HepG2 (cell line): ENCODE data around the gene PTX4.
A peak's percentile ranks its signal among the peaks of the same experiment; 100 is the strongest.

Experiments
- PLSCR1 ChIP-seq: sonication (generic); formaldehyde crosslinking; IDR thresholded peaks from 2 replicates; pipeline ENCODE4 v1.5.0; 2020; ENCODE audit warnings: missing genetic modification reagents, mild to moderate bottlenecking, borderline replicate concordance
- SIN3A ChIP-seq: IDR thresholded peaks from 2 replicates; pipeline ENCODE4 v1.6.1; 2011; ENCODE audit warnings: low read depth, mild to moderate bottlenecking, control low read depth, low read length, borderline replicate concordance
- ZBTB1 ChIP-seq: sonication (generic); formaldehyde crosslinking; IDR thresholded peaks from 2 replicates; pipeline ENCODE4 v1.4.0; 2020; ENCODE audit warnings: missing genetic modification reagents, borderline replicate concordance
- ZFP36 ChIP-seq: fragments of 150-350 bp; IDR thresholded peaks from 2 replicates; pipeline ENCODE4 v1.6.1; 2018; ENCODE audit warnings: borderline replicate concordance, low read length, low read depth; ENCODE audit not compliant: partially characterized antibody
- ZNF362 ChIP-seq: sonication (generic); formaldehyde crosslinking; IDR thresholded peaks from 2 replicates; pipeline ENCODE4 v1.4.0; 2020; ENCODE audit warnings: missing genetic modification reagents, mild to moderate bottlenecking, borderline replicate concordance
- ZNF431 ChIP-seq: sonication (generic); formaldehyde crosslinking; IDR thresholded peaks from 2 replicates; pipeline ENCODE4 v1.9.0; 2022; ENCODE audit warnings: missing genetic modification reagents, low read depth, mild to moderate bottlenecking, borderline replicate concordance
- ZNF580 ChIP-seq: IDR thresholded peaks from 2 replicates; pipeline ENCODE4 v1.6.1; 2016; ENCODE audit warnings: low read depth, borderline replicate concordance
- TF ChIP-seq, protein P1 (sequence below): sonication (generic); formaldehyde crosslinking; IDR thresholded peaks from 2 replicates; pipeline ENCODE4 v1.5.0; 2020; ENCODE audit warnings: mild to moderate bottlenecking, missing genetic modification reagents, moderate library complexity

GRCh38 chr16:1441391-1441829 is 47.3 kb downstream of the PTX4 start:
- TF ChIP-seq ZNF431 (CRISPR knock-in tag) (no peak), ZNF580 (CRISPR knock-in tag) (no peak), PLSCR1 (CRISPR knock-in tag) (no peak), ZFP36 (no peak), SIN3A (no peak), ZNF362 (CRISPR knock-in tag) (0 out of 2 replicates have a peak, but pooled peaks have one; percentile 37), ZBTB1 (no peak)
- TF ChIP-seq, protein P1, sequence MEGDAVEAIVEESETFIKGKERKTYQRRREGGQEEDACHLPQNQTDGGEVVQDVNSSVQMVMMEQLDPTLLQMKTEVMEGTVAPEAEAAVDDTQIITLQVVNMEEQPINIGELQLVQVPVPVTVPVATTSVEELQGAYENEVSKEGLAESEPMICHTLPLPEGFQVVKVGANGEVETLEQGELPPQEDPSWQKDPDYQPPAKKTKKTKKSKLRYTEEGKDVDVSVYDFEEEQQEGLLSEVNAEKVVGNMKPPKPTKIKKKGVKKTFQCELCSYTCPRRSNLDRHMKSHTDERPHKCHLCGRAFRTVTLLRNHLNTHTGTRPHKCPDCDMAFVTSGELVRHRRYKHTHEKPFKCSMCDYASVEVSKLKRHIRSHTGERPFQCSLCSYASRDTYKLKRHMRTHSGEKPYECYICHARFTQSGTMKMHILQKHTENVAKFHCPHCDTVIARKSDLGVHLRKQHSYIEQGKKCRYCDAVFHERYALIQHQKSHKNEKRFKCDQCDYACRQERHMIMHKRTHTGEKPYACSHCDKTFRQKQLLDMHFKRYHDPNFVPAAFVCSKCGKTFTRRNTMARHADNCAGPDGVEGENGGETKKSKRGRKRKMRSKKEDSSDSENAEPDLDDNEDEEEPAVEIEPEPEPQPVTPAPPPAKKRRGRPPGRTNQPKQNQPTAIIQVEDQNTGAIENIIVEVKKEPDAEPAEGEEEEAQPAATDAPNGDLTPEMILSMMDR (CRISPR knock-in tag), result no peak
